ENCODE results near the gene PFN2. TPM values are rescaled to one million over a fixed set of nuclear protein-coding genes. Genes with fewer than 3 reads are reported as not detected.
A peak's percentile ranks its signal among the peaks of the same experiment; 100 is the strongest.
"Not testable (repeated sequence)": the region's sequence is repeated elsewhere in the genome, so short reads cannot be mapped to it uniquely, and the experiment has no call there.

PFN2 gene
- polyA plus RNA-seq, 6 donors from 2014 or later = 0.79 to 5.2 (median 2.1) TPM

- H3K9me3 Mint-ChIP-seq; ATAC-seq (ENCODE audit: low read depth in 2 of 2); DNase-seq; H3K4me3 Mint-ChIP-seq; H3K27ac Mint-ChIP-seq; H3K36me3 Mint-ChIP-seq; H3K4me1 Mint-ChIP-seq: not testable (repeated sequence)
- peaks cover 0 to 15% (median 3%) of the 10 kb centered on the region in 3 donors for H3K27me3 Mint-ChIP-seq
Measured at GRCh38 chr3:149983053-149983452, 12.4 kb upstream of the PFN2 start.

- H3K27me3 Mint-ChIP-seq = peaks cover 0 to 11% (median 0%) of the 10 kb centered on the region in 3 donors
- H3K4me1 Mint-ChIP-seq; ATAC-seq (ENCODE audit: low read depth in 2 of 2); H3K27ac Mint-ChIP-seq; H3K36me3 Mint-ChIP-seq; H3K4me3 Mint-ChIP-seq; H3K9me3 Mint-ChIP-seq; DNase-seq: not testable (repeated sequence)
Measured at GRCh38 chr3:149981979-149982378, 11.3 kb upstream of the PFN2 start.

- Mint-ChIP-seq H3K4me3 (no peak overlapping the region), H3K27me3 (peaks cover 4 to 11% (median 8%) of the 10 kb centered on the region in 3 donors), H3K4me1 (no peaks in the 10 kb centered on the region), H3K27ac (no peak overlapping the region), H3K9me3 (peaks cover 0 to 5% (median 0%) of the 10 kb centered on the region in 7 donors), H3K36me3 (no peaks in the 10 kb centered on the region)
- ATAC-seq (ENCODE audit: low read depth in 2 of 2) (no peak), DNase-seq (no peak)
Measured at GRCh38 chr3:149977386-149977785, 6.7 kb upstream of the PFN2 start.

DNA sequence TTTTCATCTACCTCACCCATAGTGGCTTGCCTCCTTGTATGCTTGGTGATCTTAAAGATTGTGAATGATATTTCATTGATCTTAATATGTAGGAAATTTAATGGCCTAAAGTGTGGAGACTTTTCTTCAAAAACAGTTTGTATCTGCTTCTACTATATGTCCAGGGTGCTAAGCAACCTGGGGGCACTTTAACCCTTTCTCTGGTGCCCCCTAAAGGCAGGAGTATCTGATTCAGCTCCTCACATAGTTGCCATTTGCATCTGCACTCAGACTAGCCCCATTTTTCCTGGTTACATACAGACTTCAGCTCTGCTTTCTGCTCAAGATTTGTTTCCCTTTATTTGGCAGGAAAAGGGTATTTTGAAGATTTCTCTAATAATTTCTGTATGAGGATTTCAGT lies 5.2 kb upstream of the PFN2 start:
- H3K27ac Mint-ChIP-seq = no peak overlapping the region
- peak overlapping the region in 1 of 8 donors; percentile 31 for H3K4me3 Mint-ChIP-seq
- peaks cover 11 to 23% (median 19%) of the 10 kb centered on the region in 3 donors for H3K27me3 Mint-ChIP-seq
- ATAC-seq (ENCODE audit: low read depth in 2 of 2) (no peak), DNase-seq (no peak)
- peaks cover 8 to 9% (median 8%) of the 10 kb centered on the region in 3 donors for H3K4me1 Mint-ChIP-seq
- H3K36me3 Mint-ChIP-seq = no peaks in the 10 kb centered on the region
- peaks cover 0 to 5% (median 0%) of the 10 kb centered on the region in 7 donors for H3K9me3 Mint-ChIP-seq

- DNase-seq (peak; percentile 33), ATAC-seq (ENCODE audit: low read depth in 2 of 2) (peak; percentile 13 to 20)
- Mint-ChIP-seq H3K4me3 (peak overlapping the region; percentile 91 to 97 (median 96)), H3K27me3 (peaks cover 11 to 23% (median 19%) of the 10 kb centered on the region in 3 donors), H3K4me1 (peaks cover 17 to 19% (median 18%) of the 10 kb centered on the region in 3 donors), H3K27ac (peak overlapping the region in 5 of 6 donors; percentile 24 to 96 (median 92)), H3K9me3 (peaks cover 0 to 5% (median 0%) of the 10 kb centered on the region in 7 donors), H3K36me3 (no peaks in the 10 kb centered on the region)
Measured at GRCh38 chr3:149971403-149972075, 844 bp upstream of the PFN2 start.

GRCh38 chr3:149969940-149970715 lies 567 bp downstream of the PFN2 start:
- ATAC-seq (ENCODE audit: low read depth in 2 of 2) (peak; percentile 55 to 56), DNase-seq (peak; percentile 72)
- Mint-ChIP-seq H3K27ac (peak overlapping the region in 4 of 6 donors; percentile 45 to 60 (median 53)), H3K4me3 (peak overlapping the region; percentile 89 to 96 (median 92)), H3K36me3 (no peaks in the 10 kb centered on the region), H3K9me3 (peaks cover 0 to 5% (median 0%) of the 10 kb centered on the region in 7 donors), H3K27me3 (peaks cover 11 to 23% (median 19%) of the 10 kb centered on the region in 3 donors), H3K4me1 (peaks cover 18 to 25% (median 20%) of the 10 kb centered on the region in 3 donors)

DNA sequence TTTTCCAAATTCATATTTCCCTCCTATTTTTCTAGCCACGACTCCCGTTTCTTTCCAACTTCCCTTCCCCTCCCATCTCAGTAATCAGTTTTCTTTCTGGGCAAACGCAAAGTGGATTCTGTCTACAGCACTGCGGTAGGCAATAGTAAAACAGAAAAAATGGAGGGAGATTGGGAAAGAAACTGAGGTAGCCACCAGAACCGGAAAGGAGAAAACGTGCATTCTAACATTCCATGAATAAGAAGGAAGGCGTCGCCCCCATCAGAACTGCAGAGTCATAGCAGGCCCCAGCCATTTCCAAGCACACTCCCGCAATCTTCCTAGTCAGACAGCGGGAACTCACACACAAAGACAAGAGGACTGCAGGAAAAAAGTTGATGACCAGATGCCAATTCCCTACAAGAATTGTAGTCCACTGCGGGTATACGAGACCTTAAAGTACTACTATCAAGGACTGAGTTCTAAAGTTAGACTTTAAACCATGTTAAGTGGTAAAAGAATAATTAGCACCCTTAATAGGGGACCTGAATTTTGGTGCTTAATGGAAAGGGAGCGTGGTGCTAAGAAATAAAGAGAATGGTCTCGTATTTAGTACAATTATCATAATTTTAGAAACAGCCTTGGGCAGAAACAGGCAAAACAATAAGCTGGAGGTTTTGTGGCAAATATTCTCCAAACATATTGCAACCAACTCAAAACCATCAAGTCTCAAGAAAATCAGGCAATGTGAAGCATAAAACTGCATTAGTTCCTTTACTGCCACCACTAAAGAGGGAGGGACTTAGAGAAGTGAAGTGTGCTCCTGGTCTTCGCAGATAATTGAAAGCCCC lies 1.4 kb downstream of the PFN2 start:
- H3K27me3 Mint-ChIP-seq = peaks cover 11 to 18% (median 15%) of the 10 kb centered on the region in 3 donors
- peak overlapping the region in 5 of 6 donors; percentile 45 to 88 (median 60) for H3K27ac Mint-ChIP-seq
- H3K9me3 Mint-ChIP-seq = peaks cover 0 to 1% (median 0%) of the 10 kb centered on the region in 7 donors
- H3K4me1 Mint-ChIP-seq = peaks cover 19 to 27% (median 22%) of the 10 kb centered on the region in 3 donors
- DNase-seq (no peak), ATAC-seq (ENCODE audit: low read depth in 2 of 2) (no peak)
- H3K4me3 Mint-ChIP-seq = peak overlapping the region; percentile 83 to 96 (median 90)
- H3K36me3 Mint-ChIP-seq = no peaks in the 10 kb centered on the region

DNA sequence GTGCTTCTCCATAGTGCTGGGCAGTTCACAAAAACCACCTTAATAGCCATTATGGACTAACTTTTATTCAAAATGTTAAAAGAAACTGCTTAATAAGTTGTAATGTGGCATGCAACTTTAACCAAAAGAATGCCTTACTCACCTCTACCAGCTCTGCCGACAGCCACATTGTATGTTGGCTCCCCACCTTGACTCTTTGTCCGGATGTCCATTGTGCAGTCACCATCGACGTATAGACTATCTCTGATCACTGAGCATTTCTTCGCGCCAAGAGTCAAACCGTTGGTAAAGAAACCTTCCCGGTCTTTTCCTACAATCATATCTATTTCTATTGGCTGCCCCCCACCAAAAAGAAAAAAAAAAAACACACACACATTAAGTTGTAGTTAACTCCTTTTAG lies 2.5 kb downstream of the PFN2 start:
- H3K27ac Mint-ChIP-seq = no peak overlapping the region
- peaks cover 7 to 13% (median 12%) of the 10 kb centered on the region in 3 donors for H3K27me3 Mint-ChIP-seq
- DNase-seq = no peak
- H3K4me3 Mint-ChIP-seq = peak overlapping the region in 1 of 8 donors; percentile 55
- H3K9me3 Mint-ChIP-seq = no peaks in the 10 kb centered on the region
- ATAC-seq (ENCODE audit: low read depth in 2 of 2) = no peak
- peaks cover 22 to 27% (median 23%) of the 10 kb centered on the region in 3 donors for H3K4me1 Mint-ChIP-seq
- no peaks in the 10 kb centered on the region for H3K36me3 Mint-ChIP-seq

GRCh38 chr3:149967086-149967685 lies 3.5 kb downstream of the PFN2 start:
- DNase-seq (peak; percentile 31), ATAC-seq (ENCODE audit: low read depth in 2 of 2) (no peak)
- no peaks in the 10 kb centered on the region for H3K36me3 Mint-ChIP-seq
- no peak overlapping the region for H3K27ac Mint-ChIP-seq
- H3K27me3 Mint-ChIP-seq = peaks cover 7 to 9% (median 9%) of the 10 kb centered on the region in 3 donors
- peak overlapping the region in 2 of 8 donors; percentile 22 to 78 for H3K4me3 Mint-ChIP-seq
- H3K9me3 Mint-ChIP-seq = no peaks in the 10 kb centered on the region
- H3K4me1 Mint-ChIP-seq = peaks cover 22 to 27% (median 23%) of the 10 kb centered on the region in 3 donors

GRCh38 chr3:149965278-149965677 lies 5.4 kb downstream of the PFN2 start:
- ATAC-seq (ENCODE audit: low read depth in 2 of 2) (no peak), DNase-seq (peak; percentile 9)
- no peak overlapping the region for H3K4me3 Mint-ChIP-seq
- H3K27ac Mint-ChIP-seq = peak overlapping the region in 1 of 6 donors; percentile 37
- no peaks in the 10 kb centered on the region for H3K36me3 Mint-ChIP-seq
- H3K27me3 Mint-ChIP-seq = no peaks in the 10 kb centered on the region
- peaks cover 14 to 18% (median 14%) of the 10 kb centered on the region in 3 donors for H3K4me1 Mint-ChIP-seq
- H3K9me3 Mint-ChIP-seq = no peaks in the 10 kb centered on the region

DNA sequence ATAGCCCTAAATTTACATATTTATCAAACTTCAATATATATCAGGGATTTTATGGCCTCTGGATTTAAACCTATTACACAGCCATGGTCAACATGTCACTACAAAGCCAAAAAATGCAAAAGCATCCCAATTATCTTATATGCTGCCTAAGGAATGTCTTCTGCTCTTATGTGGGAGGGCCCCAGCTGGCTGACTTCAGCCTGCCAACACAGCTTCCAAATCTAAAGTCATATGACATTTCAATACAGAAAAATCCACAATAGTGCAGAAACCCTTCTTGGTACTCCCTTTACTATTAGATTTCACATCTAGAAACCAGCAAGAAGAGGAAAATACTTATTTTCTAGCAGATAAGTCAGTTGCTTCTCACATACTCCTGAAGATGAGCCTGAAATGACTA lies 6.4 kb downstream of the PFN2 start:
- no peaks in the 10 kb centered on the region for H3K36me3 Mint-ChIP-seq
- DNase-seq (no peak), ATAC-seq (ENCODE audit: low read depth in 2 of 2) (no peak)
- peaks cover 10 to 13% (median 10%) of the 10 kb centered on the region in 3 donors for H3K4me1 Mint-ChIP-seq
- peak overlapping the region in 1 of 6 donors; percentile 23 for H3K27ac Mint-ChIP-seq
- no peaks in the 10 kb centered on the region for H3K27me3 Mint-ChIP-seq
- no peak overlapping the region for H3K4me3 Mint-ChIP-seq
- no peaks in the 10 kb centered on the region for H3K9me3 Mint-ChIP-seq

- Mint-ChIP-seq H3K4me1 (peaks cover 4 to 13% (median 5%) of the 10 kb centered on the region in 3 donors), H3K36me3 (no peaks in the 10 kb centered on the region), H3K27me3 (no peaks in the 10 kb centered on the region), H3K27ac (no peak overlapping the region), H3K9me3 (no peaks in the 10 kb centered on the region), H3K4me3 (no peak overlapping the region)
- no peak for ATAC-seq (ENCODE audit: low read depth in 2 of 2)
- DNase-seq = no peak
Measured at GRCh38 chr3:149963485-149963884, 7.2 kb downstream of the PFN2 start.

Measured in naive B cell (primary cell).